ENCODE measurements around the gene BANK1. TPM values are rescaled to one million over a fixed set of nuclear protein-coding genes. Genes with fewer than 3 reads are reported as not detected.

BANK1 gene
- total RNA-seq, 1 donor from 2014 or later = 1.4 TPM

DNA sequence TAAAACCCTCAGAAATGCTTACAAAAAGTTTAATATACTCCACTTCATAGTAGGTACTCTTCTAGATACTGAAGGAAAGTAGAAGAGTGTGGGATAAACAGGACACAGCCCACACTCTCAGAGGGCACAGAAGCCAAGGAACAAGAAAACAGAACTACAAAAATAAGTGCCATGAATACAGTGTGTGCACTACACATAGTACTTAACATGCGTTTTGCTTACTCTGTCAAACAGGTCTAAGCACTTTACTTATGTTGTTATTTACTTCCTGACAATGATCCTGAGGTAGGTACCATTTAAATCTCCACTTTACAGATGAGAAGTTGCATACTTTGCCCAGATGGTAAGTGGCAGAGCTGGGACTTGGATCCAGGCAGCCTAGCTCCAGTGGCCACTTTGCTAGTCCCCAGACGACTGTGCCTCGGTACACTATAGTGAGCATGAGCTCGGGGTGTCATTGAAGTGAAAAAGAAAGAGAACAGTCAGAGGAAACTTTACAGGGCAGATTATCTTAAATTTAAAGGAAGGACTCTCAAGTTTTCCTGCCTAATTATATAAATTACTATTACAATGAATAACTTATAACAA, 120.3 kb downstream of the BANK1 start:
- H3K4me3 ChIP-seq (ENCODE audit: low read depth, low read length) = no peak overlapping the region
- TF ChIP-seq, protein P1, sequence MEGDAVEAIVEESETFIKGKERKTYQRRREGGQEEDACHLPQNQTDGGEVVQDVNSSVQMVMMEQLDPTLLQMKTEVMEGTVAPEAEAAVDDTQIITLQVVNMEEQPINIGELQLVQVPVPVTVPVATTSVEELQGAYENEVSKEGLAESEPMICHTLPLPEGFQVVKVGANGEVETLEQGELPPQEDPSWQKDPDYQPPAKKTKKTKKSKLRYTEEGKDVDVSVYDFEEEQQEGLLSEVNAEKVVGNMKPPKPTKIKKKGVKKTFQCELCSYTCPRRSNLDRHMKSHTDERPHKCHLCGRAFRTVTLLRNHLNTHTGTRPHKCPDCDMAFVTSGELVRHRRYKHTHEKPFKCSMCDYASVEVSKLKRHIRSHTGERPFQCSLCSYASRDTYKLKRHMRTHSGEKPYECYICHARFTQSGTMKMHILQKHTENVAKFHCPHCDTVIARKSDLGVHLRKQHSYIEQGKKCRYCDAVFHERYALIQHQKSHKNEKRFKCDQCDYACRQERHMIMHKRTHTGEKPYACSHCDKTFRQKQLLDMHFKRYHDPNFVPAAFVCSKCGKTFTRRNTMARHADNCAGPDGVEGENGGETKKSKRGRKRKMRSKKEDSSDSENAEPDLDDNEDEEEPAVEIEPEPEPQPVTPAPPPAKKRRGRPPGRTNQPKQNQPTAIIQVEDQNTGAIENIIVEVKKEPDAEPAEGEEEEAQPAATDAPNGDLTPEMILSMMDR (conservative IDR thresholded peaks at IDR 0.05; ENCODE audit: low read depth, low read length) = no peak
- DNase-seq (ENCODE audit: low read depth) = no peak

DNA sequence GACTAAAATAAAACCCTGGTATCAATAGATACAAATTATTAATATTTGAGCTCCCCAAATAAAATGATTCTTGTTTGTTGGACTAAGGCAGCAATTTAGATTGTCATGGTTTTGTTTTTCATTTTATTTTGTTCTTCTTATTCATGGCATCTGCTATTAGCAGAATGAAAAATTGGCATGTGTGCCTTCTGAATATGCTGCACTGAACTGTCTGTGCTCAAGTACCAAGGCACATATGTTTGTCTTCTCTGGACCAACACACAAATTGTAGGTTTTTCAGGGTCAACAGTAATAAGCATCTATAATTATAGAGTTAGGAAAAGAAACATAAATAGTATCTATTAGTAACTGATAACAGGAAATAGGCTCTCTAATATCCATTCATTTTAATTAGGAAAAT, 121.1 kb downstream of the BANK1 start:
- TF ChIP-seq, protein P1 (conservative IDR thresholded peaks at IDR 0.05; ENCODE audit: low read depth, low read length) = no peak
- DNase-seq (ENCODE audit: low read depth) = no peak
- no peak overlapping the region for H3K4me3 ChIP-seq (ENCODE audit: low read depth, low read length)

DNA sequence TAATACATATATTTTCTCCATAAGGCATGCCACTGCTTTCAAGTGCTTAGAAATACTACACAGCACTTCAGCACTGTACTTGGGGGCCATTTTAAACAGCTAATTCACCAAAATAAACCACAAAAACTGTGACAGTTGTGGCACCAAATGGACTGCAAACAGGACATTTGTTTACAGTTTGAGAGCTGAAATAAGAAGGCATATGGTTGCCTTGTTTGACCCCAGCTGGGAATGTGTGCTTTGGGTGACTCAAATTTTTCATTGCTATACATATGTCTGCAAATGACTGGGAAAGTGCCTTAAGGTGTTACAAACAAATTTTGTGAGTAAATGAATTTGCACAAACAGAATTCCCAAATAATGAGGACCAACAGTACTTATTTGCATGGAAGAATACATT, 124.2 kb downstream of the BANK1 start:
- TF ChIP-seq, protein P1 (conservative IDR thresholded peaks at IDR 0.05; ENCODE audit: low read depth, low read length) = no peak
- H3K4me3 ChIP-seq (ENCODE audit: low read depth, low read length) = no peak overlapping the region
- no peak for DNase-seq (ENCODE audit: low read depth)

DNA sequence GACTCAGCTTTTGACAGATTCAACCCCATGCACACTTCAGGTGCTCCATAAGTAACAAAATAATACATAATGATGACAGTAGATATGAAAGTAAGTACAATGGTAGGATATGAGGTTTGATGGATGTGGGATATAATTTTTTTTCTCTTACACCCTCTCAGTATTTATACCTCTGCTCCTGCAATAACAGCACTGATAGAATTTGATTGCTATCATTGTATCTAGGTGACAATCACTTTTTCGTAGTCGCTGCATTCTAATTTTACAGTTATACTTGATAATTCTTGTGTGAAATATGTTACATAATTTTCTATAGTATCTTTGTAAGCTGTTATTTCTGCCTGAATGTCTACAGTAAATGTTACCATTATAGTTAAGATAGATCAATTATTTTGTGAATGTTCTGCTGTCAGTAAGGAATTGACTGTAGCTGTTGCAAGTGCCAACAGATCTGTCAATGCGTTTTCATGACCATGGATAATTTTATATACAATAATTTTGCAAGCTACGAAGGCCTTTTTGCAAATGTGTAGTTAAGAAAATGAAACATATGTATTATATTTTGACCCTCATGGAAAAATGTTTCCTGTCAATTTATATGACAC, 128.9 kb downstream of the BANK1 start:
- TF ChIP-seq, protein P1 (conservative IDR thresholded peaks at IDR 0.05; ENCODE audit: low read depth, low read length) = no peak
- H3K4me3 ChIP-seq (ENCODE audit: low read depth, low read length) = no peak overlapping the region
- DNase-seq (ENCODE audit: low read depth) = no peak

DNA sequence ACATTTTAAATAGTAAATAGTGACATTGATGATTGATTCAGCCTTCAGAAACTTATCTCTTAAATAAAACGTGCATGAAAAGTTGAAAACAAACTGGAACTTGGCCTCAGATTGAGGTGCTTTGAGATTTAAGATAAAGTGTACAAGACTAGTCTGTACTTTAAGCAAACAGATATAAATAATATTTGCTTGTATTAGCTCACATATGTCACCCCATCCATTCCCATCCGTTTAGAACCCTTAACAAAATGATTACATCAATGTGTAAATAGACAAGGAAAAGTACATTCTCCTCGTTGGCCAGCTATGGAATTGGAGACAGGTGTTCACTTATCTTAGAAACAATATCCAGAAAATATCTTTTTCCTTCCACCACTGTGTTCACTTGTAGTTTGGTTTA, 130.8 kb downstream of the BANK1 start:
- H3K4me3 ChIP-seq (ENCODE audit: low read depth, low read length) = no peak overlapping the region
- no peak for DNase-seq (ENCODE audit: low read depth)

DNA sequence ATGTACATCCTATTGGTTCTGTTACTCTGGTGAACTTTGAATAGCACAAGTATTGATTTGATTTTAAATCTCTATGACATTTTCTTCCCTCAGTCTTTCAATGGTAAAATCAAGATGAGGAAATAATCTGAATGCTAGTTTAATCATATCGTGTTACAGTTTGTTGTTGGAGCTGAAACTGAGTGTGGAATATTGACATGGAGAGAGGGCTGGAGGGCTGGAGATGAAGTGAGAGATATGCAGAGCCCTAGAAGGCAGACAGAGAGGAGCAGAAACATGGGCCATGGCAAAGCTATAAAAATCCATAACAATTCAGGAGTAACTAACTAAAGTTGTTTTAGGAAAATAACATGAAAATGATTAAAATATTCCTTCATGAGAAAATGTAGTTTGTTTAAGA, 141.1 kb downstream of the BANK1 start:
- DNase-seq (ENCODE audit: low read depth) = no peak
- no peak overlapping the region for H3K4me3 ChIP-seq (ENCODE audit: low read depth, low read length)
- TF ChIP-seq, protein P1 (conservative IDR thresholded peaks at IDR 0.05; ENCODE audit: low read depth, low read length) = no peak

More for the DNA sequence above, 130.8 kb downstream of the BANK1 start:
- TF ChIP-seq, protein P1 (conservative IDR thresholded peaks at IDR 0.05; ENCODE audit: low read depth, low read length) = no peak

DNA sequence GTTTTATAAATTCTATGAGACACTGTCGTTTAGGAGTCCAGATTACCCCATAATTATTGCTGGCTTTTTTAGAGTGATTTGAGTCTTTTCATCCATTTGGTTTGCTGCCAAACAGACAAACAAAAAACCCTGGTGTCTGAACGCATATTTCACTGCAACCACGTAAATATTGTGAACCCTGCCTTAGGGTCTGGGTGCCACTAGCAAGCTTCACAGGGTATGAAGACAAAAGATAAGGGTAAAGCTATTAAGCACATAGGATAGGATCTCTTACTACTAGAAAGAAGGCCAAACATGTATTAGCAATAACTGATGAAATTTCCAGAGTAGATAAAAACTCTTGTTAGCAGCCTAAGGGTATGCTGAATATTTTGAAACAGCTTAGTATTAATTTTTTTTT, 143.3 kb downstream of the BANK1 start:
- TF ChIP-seq, protein P1 (conservative IDR thresholded peaks at IDR 0.05; ENCODE audit: low read depth, low read length) = no peak
- H3K4me3 ChIP-seq (ENCODE audit: low read depth, low read length) = no peak overlapping the region
- no peak for DNase-seq (ENCODE audit: low read depth)

All from epithelial cell of proximal tubule (primary cell).